Measurements from ENCODE around the gene NAA40.
"Not testable (repeated sequence)": the region's sequence is repeated elsewhere in the genome, so short reads cannot be mapped to it uniquely, and the experiment has no call there.

The NAA40 gene

GRCh38 chr11:63940786-63941185, 2.0 kb downstream of the NAA40 start:
- DNase-seq: no peak

- DNase-seq: no peak
Observed at GRCh38 chr11:63941901-63942300, 3.1 kb downstream of the NAA40 start.

GRCh38 chr11:63942803-63943202, 4.0 kb downstream of the NAA40 start:
- DNase-seq: no peak

GRCh38 chr11:63944987-63945386, 6.2 kb downstream of the NAA40 start:
- no peak for DNase-seq

GRCh38 chr11:63945477-63946163, 6.8 kb downstream of the NAA40 start:
- DNase-seq: peak; percentile 38

- DNase-seq: no peak
Observed at GRCh38 chr11:63951779-63952536, 13.2 kb downstream of the NAA40 start.

- DNase-seq: no peak
Observed at GRCh38 chr11:63952570-63952969, 13.8 kb downstream of the NAA40 start.

GRCh38 chr11:63958008-63958407, 19.2 kb downstream of the NAA40 start:
- no peak for DNase-seq

GRCh38 chr11:63961608-63962412, 23.0 kb downstream of the NAA40 start:
- peak; percentile 28 for DNase-seq

- not testable (repeated sequence) for DNase-seq
Observed at GRCh38 chr11:63963895-63964294, 25.1 kb downstream of the NAA40 start.

- no peak for DNase-seq
Observed at GRCh38 chr11:63966444-63966843, 27.6 kb downstream of the NAA40 start.

GRCh38 chr11:63969461-63969860, 30.7 kb downstream of the NAA40 start:
- DNase-seq: no peak

- DNase-seq: no peak
Observed at GRCh38 chr11:63970902-63971301, 32.1 kb downstream of the NAA40 start.

GRCh38 chr11:63973912-63974258, 35.1 kb downstream of the NAA40 start:
- DNase-seq: not testable (repeated sequence)

GRCh38 chr11:63974259-63975143, 35.7 kb downstream of the NAA40 start, which contains the start of gene COX8A:
Gene COX8A (plus strand): TSS chr11:63974620. CDS start chr11:63974681, 61 bp downstream.
- peak; percentile 98 for DNase-seq

GRCh38 chr11:63978551-63979239, 39.9 kb downstream of the NAA40 start:
- no peak for DNase-seq

GRCh38 chr11:63979426-63979825, 40.6 kb downstream of the NAA40 start:
- no peak for DNase-seq

- DNase-seq: peak; percentile 69
Observed at GRCh38 chr11:63985812-63986155, 47.0 kb downstream of the NAA40 start.

GRCh38 chr11:63986156-63986931, 47.5 kb downstream of the NAA40 start, which contains the start of gene OTUB1:
Gene OTUB1 (plus strand): TSS chr11:63986438. CDS start chr11:63986457, 19 bp downstream.
- DNase-seq: peak; percentile 85

- no peak for DNase-seq
Observed at GRCh38 chr11:63986932-63987513, 48.2 kb downstream of the NAA40 start.

GRCh38 chr11:63991558-63991957, 52.8 kb downstream of the NAA40 start:
- DNase-seq: no peak
